Medulla oblongata (tissue), 1 donor: Measurements from ENCODE around the gene KRT5.
A peak's percentile ranks its signal among the peaks of the same experiment; 100 is the strongest.
"Not testable (repeated sequence)": the region's sequence is repeated elsewhere in the genome, so short reads cannot be mapped to it uniquely, and the experiment has no call there.

Source experiments
- DNase-seq: peaks from one replicate; pipeline ENCODE4 v3.0.0-alpha.2; 2015; ENCODE audit errors: extremely low spot score

KRT5 gene

GRCh38 chr12:52521175-52521567 is 977 bp upstream of the KRT5 start:
- DNase-seq = no peak

GRCh38 chr12:52519387-52519703 is 849 bp downstream of the KRT5 start:
- no peak for DNase-seq

- DNase-seq = no peak
These were observed 1.4 kb downstream of the KRT5 start for GRCh38 chr12:52518574-52519386.

GRCh38 chr12:52517888-52518287 is 2.3 kb downstream of the KRT5 start:
- no peak for DNase-seq

GRCh38 chr12:52517005-52517835 is 3.0 kb downstream of the KRT5 start:
- DNase-seq = no peak

GRCh38 chr12:52515927-52516831 is 4.0 kb downstream of the KRT5 start:
- no peak for DNase-seq

- no peak for DNase-seq
These were observed 4.9 kb downstream of the KRT5 start for GRCh38 chr12:52515319-52515646.

- DNase-seq = no peak
These were observed 5.5 kb downstream of the KRT5 start for GRCh38 chr12:52514471-52515318.

GRCh38 chr12:52513736-52514135 is 6.5 kb downstream of the KRT5 start:
- no peak for DNase-seq

GRCh38 chr12:52508211-52508610 is 12.0 kb downstream of the KRT5 start:
- no peak for DNase-seq

GRCh38 chr12:52506858-52507715 is 13.1 kb downstream of the KRT5 start:
- DNase-seq = peak; percentile 52

GRCh38 chr12:52502877-52503276 is 17.3 kb downstream of the KRT5 start:
- DNase-seq = no peak

GRCh38 chr12:52501490-52501889 is 18.7 kb downstream of the KRT5 start:
- no peak for DNase-seq

- DNase-seq = not testable (repeated sequence)
These were observed 19.6 kb downstream of the KRT5 start for GRCh38 chr12:52500574-52500973.

- DNase-seq = no peak
These were observed 20.2 kb downstream of the KRT5 start for GRCh38 chr12:52499806-52500560.

GRCh38 chr12:52498946-52499345 is 21.2 kb downstream of the KRT5 start:
- DNase-seq = no peak

GRCh38 chr12:52497975-52498374 is 22.2 kb downstream of the KRT5 start:
- no peak for DNase-seq

GRCh38 chr12:52496590-52497071 is 23.6 kb downstream of the KRT5 start:
- DNase-seq = no peak

- DNase-seq = no peak
These were observed 24.1 kb downstream of the KRT5 start for GRCh38 chr12:52496054-52496453.
